ENCODE data around the gene ZNF92.
"Not testable (repeated sequence)": the region's sequence is repeated elsewhere in the genome, so short reads cannot be mapped to it uniquely, and the experiment has no call there.

ZNF92 gene

DNA sequence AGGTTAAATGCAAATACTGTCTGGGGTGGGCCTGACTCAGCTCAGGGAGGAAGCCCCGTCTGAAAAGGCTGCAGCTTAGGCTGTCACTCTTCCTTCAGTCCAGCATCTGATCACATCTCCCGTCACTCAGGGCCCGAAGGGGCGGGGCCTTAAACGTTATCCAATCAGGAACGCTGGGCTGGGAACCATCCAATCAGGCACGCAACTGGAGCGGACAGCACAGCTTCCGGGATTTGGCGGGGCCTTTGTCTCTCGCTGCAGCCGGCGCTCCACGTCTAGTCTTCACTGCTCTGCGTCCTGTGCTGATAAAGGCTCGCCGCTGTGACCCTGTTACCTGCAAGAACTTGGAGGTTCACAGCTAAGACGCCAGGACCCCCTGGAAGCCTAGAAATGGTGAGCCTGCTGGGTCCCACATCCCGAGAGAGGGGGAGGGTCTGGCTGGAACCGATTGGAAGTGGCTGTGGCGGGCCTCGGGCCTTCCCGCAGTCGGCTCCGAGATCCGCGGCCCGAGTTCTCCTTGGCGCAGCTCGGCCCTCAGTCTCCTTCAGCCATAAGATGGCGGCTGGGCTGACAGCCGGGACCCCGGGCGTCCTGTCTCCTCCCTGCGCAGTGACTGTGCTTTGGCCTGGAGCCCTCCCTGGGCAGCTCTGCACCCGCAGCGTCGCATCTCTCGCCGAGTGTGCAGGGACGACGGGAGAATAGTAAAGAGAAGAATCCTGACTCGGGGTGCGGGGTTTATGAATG, at the start of gene ZNF92:
Gene ZNF92, plus strand, starts transcription at position 248 of the 744 bp plus-strand sequence. Its CDS starts 143 bp downstream, at position 391.
- FAIRE-seq = peak; percentile 64

DNA sequence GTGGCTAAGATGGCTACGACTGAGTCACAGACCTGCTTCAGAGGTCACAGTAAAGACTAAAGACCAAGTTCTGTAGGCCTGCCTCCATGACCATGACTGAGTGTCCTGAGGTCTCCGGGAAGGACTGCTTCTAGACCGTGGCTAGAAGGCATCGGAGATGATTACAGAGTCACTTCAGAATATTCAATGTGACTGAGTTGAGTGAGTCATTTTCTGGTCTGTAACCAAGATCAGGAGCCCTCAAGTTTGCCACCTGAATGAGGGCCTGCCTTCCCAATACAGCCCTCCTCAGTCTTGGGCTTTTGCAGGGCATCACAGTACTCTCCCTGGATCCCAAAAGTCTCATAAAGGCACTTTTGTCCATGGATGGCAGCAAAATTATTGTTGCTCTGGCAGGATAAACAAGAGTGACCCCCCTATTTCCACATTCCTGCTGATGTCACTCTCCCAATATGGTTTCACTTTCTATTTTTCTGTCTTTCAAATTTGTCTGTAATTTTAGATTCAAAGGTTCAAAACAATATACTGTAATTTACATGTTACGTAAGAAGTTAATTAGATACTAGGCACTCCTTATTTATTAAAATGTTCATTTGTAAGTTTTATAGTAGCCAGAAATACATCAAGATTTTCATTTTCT, 47.7 kb upstream of the ZNF92 start:
- no peak for FAIRE-seq

DNA sequence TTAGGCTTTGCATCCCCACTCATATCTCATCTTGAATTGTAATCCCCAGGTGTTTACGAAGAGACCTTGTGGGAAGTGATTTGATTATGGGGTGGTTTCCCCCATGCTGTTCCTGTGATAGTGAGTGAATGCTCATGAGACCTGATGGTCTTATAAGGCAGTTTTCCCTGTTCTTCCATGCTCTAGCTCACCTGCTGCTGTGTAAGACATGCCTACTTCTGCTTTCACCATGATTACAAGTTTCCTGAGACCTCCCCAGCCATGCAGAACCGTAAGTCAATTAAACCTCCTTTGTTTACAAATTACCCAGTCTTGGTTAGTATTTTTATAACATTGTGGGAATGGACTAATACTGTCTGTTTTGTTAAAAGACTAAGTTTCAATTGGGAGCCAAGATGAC, 35.3 kb upstream of the ZNF92 start:
- FAIRE-seq = no peak

DNA sequence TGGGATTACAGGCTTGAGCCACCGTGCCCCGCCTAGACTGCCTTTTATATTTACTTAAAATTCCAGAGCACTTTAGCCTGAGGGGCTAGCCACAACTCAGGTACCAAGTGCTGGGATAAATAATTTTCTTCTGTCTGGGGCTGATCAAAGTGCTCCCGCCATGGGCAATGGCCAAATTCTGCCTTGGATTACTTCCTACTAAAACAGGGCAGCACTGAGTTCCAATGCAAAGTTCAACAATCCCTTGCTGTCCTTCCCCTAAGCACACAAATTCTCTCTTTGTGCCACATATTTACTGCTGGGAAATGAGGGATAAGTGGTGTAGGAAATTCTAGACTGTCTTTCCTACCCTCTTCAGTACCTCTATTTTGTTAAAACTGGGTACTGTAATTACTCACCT, 34.4 kb upstream of the ZNF92 start:
- FAIRE-seq = no peak

DNA sequence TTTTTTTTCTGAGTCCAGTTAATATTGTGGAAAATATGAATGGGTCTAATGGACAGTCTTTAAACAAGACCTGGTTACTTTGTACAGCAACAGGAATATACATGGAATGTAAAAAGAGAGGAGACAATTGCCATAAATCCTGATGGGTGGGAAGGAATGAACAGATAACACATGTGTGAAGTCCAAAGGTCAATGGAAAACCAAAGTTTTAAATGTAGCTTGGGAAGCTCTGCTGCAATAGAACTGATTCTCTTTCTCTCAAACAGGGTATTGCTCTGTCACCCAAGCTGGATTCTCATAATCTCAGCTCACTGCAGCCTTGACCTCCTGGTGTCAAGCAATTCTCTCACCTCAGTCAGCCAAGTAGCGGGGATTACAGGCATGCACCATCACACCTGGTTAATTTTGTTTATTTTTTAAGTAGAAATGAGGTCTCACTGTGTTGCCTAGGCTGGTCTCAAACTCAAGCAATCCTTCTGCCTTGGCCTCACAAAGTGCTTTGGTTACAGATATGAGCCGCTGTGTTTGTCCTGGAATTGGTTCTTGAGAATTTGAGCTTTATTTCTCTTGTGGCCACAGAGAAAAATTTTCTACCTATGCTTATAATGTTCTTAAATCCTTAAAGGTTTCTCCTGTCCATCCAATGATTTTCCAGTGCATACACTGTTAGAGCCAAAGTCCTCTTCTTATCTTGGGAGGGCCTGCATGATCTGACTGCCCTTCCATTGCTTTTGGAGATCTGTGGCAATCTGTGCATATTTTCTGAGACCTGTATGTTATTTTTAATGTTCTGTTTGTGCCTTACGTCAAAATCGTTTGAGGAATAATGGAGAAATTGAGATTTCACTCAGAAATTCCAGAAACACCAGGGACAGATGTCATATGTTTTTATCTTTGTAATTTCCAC, 30.7 kb upstream of the ZNF92 start:
- no peak for FAIRE-seq

DNA sequence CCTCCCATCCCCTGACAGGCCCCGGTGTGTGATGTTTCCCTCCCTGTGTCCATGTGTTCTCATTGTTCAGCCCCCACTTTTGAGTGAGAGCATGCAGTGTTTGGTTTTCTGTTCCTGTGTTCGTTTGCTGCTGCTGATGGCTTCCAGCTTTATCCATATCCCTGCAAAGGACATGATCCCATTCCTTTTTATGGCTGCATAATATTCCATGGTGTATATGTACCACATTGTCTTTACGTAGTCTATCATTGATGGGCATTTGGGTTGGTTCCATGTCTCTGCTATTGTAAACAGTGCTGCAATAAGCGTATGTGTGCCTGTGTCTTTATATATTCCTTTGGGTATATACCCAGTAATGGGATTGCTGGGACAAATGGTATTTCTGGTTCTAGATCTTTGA, 29.1 kb upstream of the ZNF92 start:
- not testable (repeated sequence) for FAIRE-seq

DNA sequence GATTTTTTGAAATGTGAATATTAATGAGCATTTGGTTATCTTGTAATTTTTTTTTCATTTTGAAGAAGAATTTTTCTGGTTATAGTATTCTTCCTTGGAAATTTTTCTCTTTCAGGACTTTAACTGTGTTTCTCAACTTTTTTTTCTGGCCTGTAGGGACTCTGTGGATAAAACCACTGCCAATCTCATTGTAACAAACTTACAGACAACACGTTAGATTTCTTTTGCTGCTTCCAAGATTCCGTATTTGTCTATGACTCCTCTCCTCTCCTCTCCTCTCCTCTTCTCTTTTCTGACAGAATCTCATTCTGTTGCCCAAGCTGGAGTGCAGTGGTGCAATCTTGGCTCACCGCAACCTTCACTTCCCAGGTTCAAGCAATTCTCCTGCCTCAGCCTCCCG, 19.4 kb upstream of the ZNF92 start:
- no peak for FAIRE-seq

DNA sequence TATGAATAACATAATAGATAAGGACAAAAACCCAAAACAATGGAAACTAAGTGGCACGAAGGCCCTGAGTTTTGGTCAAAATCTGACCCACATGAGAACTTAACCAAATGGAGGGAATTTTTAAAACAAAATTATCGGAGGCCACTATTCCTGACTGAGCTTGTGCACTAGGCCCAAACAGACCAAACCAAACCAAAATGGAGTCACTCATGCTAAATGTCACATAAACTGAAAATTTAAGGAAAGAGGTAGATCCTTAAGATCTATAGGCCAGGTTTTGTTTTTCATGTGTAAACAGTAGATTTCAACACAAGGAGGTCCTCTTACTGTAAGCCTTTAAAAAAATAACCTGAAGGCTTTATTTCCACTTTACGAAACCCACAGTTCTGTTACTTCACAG, 3.8 kb upstream of the ZNF92 start:
- FAIRE-seq = no peak

DNA sequence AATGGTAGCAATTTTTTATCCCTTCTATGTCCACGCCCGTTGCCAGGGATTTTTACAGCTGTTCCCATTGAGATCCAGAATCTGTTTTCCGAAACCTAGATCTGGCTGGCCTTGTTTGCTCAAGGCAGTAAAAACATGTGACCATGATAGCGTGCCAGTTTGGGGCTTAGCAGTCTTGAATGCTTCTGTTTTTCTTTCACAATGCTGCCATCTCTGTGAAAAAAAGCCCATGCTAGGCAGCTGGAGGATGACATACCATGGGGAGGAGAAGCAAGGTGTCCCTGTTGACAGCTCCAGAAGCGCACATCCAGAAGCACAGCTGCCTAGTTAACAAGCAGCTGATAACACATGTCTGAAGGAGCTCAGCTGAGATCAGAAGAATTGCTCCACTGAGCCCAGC, 2.2 kb upstream of the ZNF92 start:
- FAIRE-seq = no peak

DNA sequence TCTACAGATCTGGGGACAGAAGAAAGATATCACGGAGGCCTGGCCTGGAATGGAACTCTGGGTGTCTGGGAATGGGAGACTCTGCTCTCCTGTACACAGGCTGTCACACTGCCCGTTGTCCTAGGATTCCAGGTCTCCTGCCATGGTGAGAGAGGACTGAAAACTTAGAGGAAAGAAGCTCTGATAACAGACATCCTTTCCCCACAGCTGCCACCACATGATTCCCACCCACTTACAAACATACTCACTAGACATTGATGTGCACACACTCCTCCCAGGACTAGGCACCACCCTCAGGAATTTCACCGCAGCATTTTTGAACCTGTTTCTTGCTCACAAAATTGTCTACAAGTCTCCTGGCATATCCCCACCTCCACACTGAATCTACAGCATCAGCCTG, 5.7 kb downstream of the ZNF92 start:
- no peak for FAIRE-seq

DNA sequence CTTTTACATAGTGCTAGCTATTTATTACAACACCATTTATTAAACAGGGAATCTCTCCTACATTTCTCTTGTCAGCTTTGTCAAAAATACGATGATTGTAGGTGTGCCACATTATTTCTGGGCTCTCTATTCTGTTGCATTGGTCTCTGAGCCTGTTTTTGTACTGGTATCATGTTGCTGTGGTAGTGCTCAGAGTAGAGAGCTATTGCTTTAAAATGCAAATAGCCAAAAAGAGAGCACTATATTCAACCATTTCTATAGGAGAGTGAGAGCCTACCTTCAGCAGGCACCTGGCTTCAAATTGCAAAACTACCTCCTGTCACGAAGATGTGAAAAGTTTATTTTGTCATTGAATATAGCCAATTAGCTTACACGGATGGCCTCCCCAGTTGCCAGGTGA, 8.1 kb downstream of the ZNF92 start:
- no peak for FAIRE-seq

DNA sequence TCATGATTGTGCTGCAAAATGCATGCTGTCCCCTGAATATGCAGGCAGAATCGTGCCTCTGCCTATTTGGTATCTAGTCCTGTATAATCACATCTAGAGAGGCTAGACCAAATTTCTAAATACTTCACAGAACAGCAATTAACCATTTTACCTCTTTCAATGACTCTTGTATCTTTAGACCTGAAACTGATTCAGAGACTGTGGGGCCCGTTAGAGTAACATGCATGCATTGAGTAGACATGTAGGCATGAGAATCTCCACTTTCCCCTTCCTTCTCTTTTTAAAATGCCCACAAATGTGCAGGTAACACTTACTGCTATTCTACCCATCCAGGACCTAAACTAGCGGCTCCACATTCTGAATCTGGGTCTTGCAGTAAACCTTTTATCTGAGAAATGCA, 8.8 kb downstream of the ZNF92 start:
- FAIRE-seq = no peak

DNA sequence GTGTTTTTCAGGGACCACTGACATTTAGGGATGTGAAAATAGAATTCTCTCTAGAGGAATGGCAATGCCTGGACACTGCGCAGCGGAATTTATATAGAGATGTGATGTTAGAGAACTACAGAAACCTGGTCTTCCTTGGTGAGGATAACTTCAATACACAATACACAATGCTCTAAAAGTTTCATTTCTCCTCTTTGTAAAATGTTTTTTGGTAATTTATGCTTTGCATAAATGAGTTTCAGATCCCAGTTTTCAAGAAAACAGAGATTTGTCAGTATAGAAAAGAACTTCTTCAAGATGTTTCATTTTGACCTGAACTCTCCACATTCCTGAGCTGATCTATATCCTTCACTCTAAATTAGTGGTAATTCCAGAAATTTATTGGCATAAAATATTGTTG, 14.2 kb downstream of the ZNF92 start:
- no peak for FAIRE-seq

DNA sequence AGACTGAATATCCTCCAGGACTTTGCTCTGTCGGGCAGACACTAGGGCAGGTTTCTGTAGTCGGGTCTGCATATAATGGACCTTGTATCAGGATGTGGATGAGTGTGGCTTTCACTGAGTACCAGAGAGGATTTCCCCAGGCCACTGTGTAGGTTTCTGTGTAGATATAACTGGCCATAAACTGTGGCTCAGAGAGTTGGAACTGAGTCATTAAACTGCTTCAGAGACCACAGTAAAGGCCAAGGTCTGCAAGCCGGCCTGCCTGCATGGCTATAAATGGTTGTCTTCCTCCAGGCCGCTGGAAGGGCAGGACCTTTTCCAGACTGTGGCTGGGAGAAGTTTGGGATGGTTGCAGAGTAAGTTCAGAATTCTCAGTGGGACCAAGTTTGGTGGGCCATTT, 16.9 kb downstream of the ZNF92 start:
- FAIRE-seq = no peak

DNA sequence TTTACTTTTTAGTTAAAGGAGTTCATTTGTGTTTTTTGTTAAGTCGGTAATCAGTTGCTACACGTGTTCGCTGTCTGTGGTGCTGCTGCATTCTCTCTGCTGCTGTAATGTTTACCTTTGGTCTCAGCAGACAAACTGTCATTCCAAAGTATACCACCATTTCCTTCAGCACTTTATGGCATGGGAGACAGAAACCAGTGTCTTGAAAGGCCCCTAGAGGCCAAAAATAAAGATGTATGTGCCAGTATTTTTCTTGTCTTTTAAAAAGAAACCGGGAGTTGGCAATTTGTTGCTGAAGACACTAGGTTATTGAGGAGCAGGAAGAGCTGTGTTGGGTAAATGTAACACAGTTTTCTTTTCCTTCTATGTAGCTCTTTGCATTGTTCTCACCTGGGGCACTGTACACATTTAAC, 24.1 kb downstream of the ZNF92 start:
- FAIRE-seq = no peak

DNA sequence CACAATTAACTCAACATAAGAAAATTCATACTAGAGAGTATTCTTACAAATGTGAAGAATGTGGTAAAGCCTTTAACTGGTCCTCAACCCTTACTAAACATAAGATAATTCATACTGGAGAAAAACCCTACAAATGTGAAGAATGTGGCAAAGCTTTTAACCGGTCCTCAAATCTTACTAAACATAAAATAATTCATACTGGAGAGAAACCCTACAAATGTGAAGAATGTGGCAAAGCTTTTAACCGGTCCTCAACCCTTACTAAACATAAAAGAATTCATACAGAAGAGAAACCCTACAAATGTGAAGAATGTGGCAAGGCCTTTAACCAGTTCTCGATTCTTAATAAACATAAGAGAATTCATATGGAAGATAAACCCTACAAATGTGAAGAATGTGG, 25.0 kb downstream of the ZNF92 start:
- not testable (repeated sequence) for FAIRE-seq

DNA sequence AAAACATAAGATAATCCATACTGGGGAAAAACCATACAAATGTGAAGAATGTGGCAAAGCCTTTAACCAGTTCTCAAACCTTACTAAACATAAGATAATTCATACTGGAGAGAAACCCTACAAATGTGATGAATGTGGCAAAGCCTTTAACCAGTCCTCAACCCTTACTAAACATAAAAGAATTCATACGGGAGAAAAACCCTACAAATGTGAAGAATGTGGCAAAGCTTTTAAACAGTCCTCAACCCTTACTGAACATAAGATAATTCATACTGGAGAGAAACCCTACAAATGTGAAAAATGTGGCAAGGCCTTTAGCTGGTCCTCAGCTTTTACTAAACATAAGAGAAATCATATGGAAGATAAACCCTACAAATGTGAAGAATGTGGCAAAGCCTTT, 25.4 kb downstream of the ZNF92 start:
- FAIRE-seq = not testable (repeated sequence)

DNA sequence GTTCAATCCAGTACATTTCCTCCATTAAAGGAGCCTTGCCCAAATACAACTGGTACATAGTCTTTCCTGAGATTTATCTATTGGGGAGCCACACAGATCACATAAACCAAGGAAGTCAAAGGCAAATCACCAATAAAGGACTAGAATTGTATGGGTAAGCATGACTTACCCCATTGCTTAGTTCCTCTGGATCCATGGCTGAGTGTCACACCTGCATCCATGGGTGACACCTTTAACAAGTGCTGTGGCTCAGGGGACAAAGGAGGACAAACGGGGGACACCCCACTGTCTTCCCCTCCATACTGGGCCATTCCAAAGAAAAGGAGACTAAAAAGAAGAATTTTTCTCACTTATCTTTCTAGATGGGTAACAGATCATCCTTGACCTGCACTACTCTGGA, 30.4 kb downstream of the ZNF92 start:
- no peak for FAIRE-seq

DNA sequence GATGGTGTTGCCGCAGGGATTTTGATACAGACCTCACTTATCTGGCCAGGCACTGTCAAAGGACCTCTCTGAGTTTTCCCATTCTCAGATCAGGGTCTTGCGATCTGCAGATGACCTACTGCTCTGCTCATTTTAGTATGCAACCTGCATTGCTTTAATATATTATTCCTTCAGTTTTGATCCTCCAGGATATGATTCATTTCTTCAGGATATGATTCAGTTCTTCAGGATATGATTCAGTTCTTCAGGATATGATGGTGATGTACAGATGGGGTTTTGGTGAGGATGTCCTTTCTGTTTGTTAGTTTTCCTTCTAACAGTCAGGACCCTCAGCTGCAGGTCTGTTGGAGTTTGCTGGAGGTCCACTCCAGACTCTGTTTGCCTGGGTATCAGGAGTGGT, 33.1 kb downstream of the ZNF92 start:
- not testable (repeated sequence) for FAIRE-seq

DNA sequence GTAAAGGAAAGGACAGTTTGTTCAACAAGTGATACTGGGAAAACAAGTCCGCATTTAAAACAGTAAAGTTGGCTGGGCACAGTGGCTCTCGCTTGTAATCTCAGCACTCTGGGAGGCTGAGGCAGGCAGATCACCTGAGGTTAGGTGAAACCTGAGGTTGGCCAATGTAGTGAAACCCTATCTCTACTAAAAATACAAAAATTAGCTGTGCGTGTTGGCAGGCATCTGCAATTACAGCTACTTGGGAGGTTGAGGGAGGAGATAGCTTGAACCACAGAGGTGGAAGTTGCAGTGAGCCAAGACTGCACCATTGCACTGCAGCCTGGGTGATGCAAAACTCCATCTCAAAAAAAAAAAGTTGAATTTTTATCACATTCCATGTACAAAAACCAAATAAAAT, 35.7 kb downstream of the ZNF92 start:
- FAIRE-seq = no peak

DNA sequence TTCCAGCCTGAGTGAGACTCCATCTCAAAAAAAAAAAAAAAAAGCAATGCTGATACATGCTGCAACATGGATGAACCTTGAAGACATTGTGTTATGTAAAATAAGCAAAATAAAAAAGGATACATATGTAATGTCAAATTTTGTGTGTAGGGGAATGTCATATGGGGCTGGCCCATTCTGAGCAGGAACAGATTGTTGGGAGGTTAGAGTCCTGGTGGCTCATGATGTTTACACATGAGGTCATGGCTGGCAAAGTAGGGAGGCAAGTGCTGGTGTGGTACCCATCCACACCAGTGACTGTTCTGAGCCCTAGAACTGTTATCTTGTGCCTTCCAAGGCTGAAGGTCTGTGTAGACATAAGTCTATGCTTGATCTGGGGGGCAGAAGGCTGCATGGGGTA, 37.6 kb downstream of the ZNF92 start:
- no peak for FAIRE-seq

DNA sequence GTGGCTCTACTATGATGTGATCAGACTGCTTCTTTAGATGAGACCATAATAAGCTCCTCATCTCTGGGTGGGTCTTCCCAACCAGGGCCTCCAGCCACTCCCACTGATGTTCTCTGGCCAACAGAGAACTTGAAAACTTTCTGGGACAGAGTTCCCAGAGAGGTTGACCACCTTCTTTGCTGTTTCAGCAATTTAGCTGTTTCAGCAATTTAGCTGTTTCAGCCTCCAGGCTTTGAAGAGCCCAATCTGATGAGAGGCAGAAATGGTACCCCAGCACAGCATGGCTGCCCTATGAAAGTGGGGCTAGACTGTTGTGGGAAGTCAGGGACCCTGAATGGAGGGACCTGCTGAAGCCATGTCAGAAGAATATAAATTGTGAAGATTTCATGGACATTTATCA, 49.0 kb downstream of the ZNF92 start:
- FAIRE-seq = no peak

DNA sequence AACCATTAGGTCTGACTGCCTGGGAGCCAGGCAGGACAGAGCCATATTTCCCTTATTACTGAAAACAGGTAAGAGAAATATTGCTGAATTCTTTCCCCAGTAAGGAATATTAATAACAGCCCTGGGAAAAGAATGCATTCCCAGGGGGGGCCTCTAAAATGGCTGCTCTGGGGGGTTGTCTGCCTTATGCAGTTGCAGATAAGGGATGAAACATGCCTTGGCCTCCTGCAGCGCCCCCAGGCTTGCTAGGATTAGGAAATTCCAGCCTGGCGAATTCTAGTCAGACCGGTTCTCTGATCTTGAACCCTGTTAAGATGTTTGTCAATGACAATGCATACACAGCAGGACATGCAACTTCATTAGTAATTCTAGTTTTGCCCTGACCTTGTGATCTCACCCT, 49.6 kb downstream of the ZNF92 start:
- not testable (repeated sequence) for FAIRE-seq
